OCI-LY3 (cell line): ENCODE measurements around the gene KRTAP5-2.
"Not testable (repeated sequence)": the region's sequence is repeated elsewhere in the genome, so short reads cannot be mapped to it uniquely, and the experiment has no call there.

Source experiments
- H2AFZ ChIP-seq: fragments of 200-600, 300-600 bp; shearing (Covaris generic); 2 replicates; pipeline ENCODE4 v1.6.0; 2014; ENCODE audit warnings: antibody characterized with exemption, low read depth, low read length
- H3K27ac ChIP-seq: fragments of 200-600, 300-600 bp; sonication (generic); 2 replicates; pipeline ENCODE4 v1.5.1; 2014; ENCODE audit warnings: mild to moderate bottlenecking, low read length, moderate library complexity, mixed read lengths
- H3K27me3 ChIP-seq: fragments of 200-600, 300-600 bp; sonication (generic); 2 replicates; pipeline ENCODE4 v1.6.1; 2014; ENCODE audit warnings: low read depth, low read length, mixed read lengths
- H3K36me3 ChIP-seq: fragments of 200-600, 300-600 bp; sonication (generic); replicated peaks from 2 replicates; pipeline ENCODE3; 2014; ENCODE audit warnings: low read depth, low read length, mixed read lengths
- H3K4me1 ChIP-seq: fragments of 300-600, 200-600 bp; sonication (generic); 2 replicates; pipeline ENCODE4 v1.6.1; 2014; ENCODE audit warnings: low read length, mixed read lengths
- H3K4me2 ChIP-seq: fragments of 200-600, 300-600 bp; sonication (generic); 2 replicates; pipeline ENCODE4 v1.6.1; 2014; ENCODE audit warnings: low read length, mixed read lengths
- H3K4me3 ChIP-seq: fragments of 300-600, 200-600 bp; sonication (generic); 2 replicates; pipeline ENCODE4 v1.5.1; 2014; ENCODE audit warnings: antibody characterized with exemption, mild to moderate bottlenecking, low read length, moderate library complexity
- H3K79me2 ChIP-seq: fragments of 300-600, 200-600 bp; shearing (Covaris generic); 2 replicates; pipeline ENCODE4 v1.6.1; 2014; ENCODE audit warnings: mild to moderate bottlenecking, low read length, mixed read lengths
- H3K9ac ChIP-seq: fragments of 300-600, 200-600 bp; shearing (Covaris generic); 2 replicates; pipeline ENCODE4 v1.6.0; 2014; ENCODE audit warnings: mild to moderate bottlenecking, low read length, moderate library complexity
- H3K9me3 ChIP-seq: fragments of 200-600, 300-600 bp; shearing (Covaris generic); 2 replicates; pipeline ENCODE4 v1.6.1; 2014; ENCODE audit warnings: low read length, mixed read lengths; ENCODE audit not compliant: insufficient read depth
- H4K20me1 ChIP-seq: fragments of 200-600, 300-600 bp; sonication (generic); 2 replicates; pipeline ENCODE4 v1.6.1; 2016; ENCODE audit warnings: low read length, mixed read lengths; ENCODE audit not compliant: insufficient read depth
- CTCF ChIP-seq: fragments of 200-600, 300-600 bp; sonication (generic); IDR thresholded peaks from 2 replicates; pipeline ENCODE4 v1.5.1; 2014; ENCODE audit warnings: antibody characterized with exemption, low read length, low read depth
- EZH2phosphoT487 ChIP-seq: fragments of 200-600 bp; shearing (Covaris generic); IDR thresholded peaks from 2 replicates; pipeline ENCODE4 v1.6.1; 2018; ENCODE audit warnings: antibody characterized with exemption, mixed run types, low read depth

The KRTAP5-2 gene, protein sequence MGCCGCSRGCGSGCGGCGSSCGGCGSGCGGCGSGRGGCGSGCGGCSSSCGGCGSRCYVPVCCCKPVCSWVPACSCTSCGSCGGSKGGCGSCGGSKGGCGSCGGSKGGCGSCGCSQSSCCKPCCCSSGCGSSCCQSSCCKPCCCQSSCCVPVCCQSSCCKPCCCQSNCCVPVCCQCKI

GRCh38 chr11:1597994-1598380, at the start of gene KRTAP5-2:
KRTAP5-2 (minus strand) TSS chr11:1598294; CDS start chr11:1598250, 44 bp downstream.
- no peak for TF ChIP-seq CTCF
- no peak within 1 kb of the TSS for H2AFZ ChIP-seq
- H3K4me1 ChIP-seq: peaks cover 9% of the 10 kb centered on the region
- H3K4me2 ChIP-seq: no peak within 1 kb of the TSS
- H3K27me3 ChIP-seq: peaks cover 67% of the 10 kb centered on the region
- H3K9ac ChIP-seq: no peak within 1 kb of the TSS
- H3K9me3 ChIP-seq: no peaks in the 10 kb centered on the region
- H4K20me1 ChIP-seq: no peaks in the 10 kb centered on the region
- H3K36me3 ChIP-seq: no peaks in the 10 kb centered on the region
- H3K27ac ChIP-seq: no peak within 1 kb of the TSS
- H3K79me2 ChIP-seq: no peaks in the 10 kb centered on the region
- no peak within 1 kb of the TSS for H3K4me3 ChIP-seq

GRCh38 chr11:1646540-1646939, 48.4 kb upstream of the KRTAP5-2 start:
- H4K20me1 ChIP-seq, H3K27ac ChIP-seq, H3K9ac ChIP-seq, H3K79me2 ChIP-seq, H3K4me2 ChIP-seq, H3K4me3 ChIP-seq, H3K9me3 ChIP-seq, H3K4me1 ChIP-seq, H2AFZ ChIP-seq, H3K36me3 ChIP-seq: not testable (repeated sequence)
- peaks cover 30% of the 10 kb centered on the region for H3K27me3 ChIP-seq

DNA sequence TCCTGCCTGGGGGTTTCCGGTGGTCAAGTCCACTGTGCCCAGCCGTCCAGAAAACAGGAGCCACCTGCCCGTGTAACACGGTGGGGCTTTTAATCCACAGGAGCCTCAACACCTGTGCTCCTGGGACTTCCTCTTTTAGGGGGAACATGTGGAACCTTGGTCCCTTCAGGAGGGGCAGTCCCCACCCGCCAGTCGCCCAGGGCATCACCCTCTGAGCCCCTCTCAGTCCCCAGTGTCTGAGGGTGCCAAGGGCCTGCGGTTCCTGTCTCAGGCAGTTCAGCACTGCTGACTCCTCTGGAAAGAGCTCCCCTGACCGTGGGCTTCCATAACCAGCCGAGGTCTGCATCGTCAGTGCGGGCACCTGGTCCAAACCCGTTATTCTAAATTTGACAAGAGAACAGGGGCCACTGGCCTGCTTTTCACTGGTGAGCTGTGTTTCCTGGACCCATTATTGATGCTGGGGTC, 47.3 kb upstream of the KRTAP5-2 start:
- TF ChIP-seq EZH2phosphoT487 (no peak), CTCF (no peak)
- Histone ChIP-seq H3K9me3 (no peaks in the 10 kb centered on the region), H3K27me3 (peaks cover 26% of the 10 kb centered on the region), H3K4me3 (no peak overlapping the region), H3K79me2 (no peaks in the 10 kb centered on the region), H2AFZ (no peak overlapping the region), H3K4me1 (peaks cover 5% of the 10 kb centered on the region; the same call in 1 of the 2 replicates), H3K9ac (no peak overlapping the region), H3K4me2 (no peak overlapping the region), H3K27ac (no peak overlapping the region), H4K20me1 (no peaks in the 10 kb centered on the region), H3K36me3 (no peaks in the 10 kb centered on the region)

DNA sequence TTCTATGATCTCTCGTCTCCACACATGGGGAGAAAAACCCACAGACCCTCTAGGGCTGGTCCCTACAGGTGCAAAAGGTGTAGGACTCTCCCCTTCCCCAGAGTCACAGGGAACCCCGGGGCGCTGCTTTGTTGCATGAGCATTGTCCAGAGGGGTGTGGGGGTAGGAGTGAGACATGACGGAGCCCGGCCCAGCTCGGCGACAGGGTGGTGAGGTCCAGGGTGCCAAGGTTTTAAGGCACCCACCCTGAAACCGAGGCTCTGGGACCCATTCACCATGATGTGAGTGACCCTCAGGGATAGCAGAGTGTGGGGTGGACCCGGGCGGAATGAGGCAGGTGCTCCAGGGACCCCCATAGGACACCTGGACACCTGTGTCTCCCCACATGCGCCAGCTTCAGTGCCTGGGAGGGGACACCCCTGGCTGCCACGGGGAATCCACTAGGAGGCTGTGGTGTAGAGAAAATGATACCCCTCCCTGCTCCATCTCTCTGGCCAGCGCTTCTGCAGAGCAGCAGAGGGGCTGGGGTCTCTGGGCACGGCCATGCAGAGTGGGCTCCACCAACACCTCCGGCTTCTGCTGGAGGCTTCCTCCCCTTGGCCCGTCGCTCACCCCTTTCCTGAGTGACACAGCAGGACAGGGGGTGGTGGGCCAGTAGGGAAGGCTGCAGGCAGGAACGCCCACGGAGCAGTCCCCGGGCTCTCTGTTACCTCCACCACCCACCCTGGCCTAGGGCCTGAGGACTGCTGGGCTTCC, 46.7 kb upstream of the KRTAP5-2 start:
- no peak for TF ChIP-seq EZH2phosphoT487
- no peak for TF ChIP-seq CTCF
- H3K4me2 ChIP-seq: no peak overlapping the region
- H3K9ac ChIP-seq: no peak overlapping the region
- no peak overlapping the region for H3K27ac ChIP-seq
- H2AFZ ChIP-seq: no peak overlapping the region
- no peaks in the 10 kb centered on the region for H3K79me2 ChIP-seq
- H3K4me1 ChIP-seq: peaks cover 5% of the 10 kb centered on the region; the same call in 1 of the 2 replicates
- H3K27me3 ChIP-seq: peaks cover 22% of the 10 kb centered on the region
- H3K36me3 ChIP-seq: no peaks in the 10 kb centered on the region
- no peak overlapping the region for H3K4me3 ChIP-seq
- H3K9me3 ChIP-seq: no peaks in the 10 kb centered on the region
- no peaks in the 10 kb centered on the region for H4K20me1 ChIP-seq
